D341Med (cell line): Measurements from ENCODE around the gene WDR35.
"Not testable (repeated sequence)": the region's sequence is repeated elsewhere in the genome, so short reads cannot be mapped to it uniquely, and the experiment has no call there.

Source experiments
- DNase-seq: peaks from one replicate; pipeline ENCODE4 v3.0.0; 2012; ENCODE audit warnings: low spot score

The WDR35 gene

GRCh38 chr2:19937004-19937403 lies 52.9 kb downstream of the WDR35 start:
- DNase-seq, result no peak

- DNase-seq, result no peak
These were observed 53.7 kb downstream of the WDR35 start for GRCh38 chr2:19936203-19936602.

GRCh38 chr2:19933351-19933981 lies 56.4 kb downstream of the WDR35 start:
- DNase-seq, result no peak

- no peak for DNase-seq
These were observed 57.0 kb downstream of the WDR35 start for GRCh38 chr2:19932928-19933327.

GRCh38 chr2:19929226-19929625 lies 60.7 kb downstream of the WDR35 start:
- DNase-seq, result no peak

GRCh38 chr2:19927816-19928215 lies 62.1 kb downstream of the WDR35 start:
- not testable (repeated sequence) for DNase-seq

GRCh38 chr2:19924526-19924925 lies 65.4 kb downstream of the WDR35 start:
- DNase-seq, result not testable (repeated sequence)

- not testable (repeated sequence) for DNase-seq
These were observed 67.7 kb downstream of the WDR35 start for GRCh38 chr2:19922188-19922587.

- DNase-seq, result no peak
These were observed 73.4 kb downstream of the WDR35 start for GRCh38 chr2:19916385-19916950.

GRCh38 chr2:19914266-19914975 lies 75.5 kb downstream of the WDR35 start:
- no peak for DNase-seq

GRCh38 chr2:19911808-19912509 lies 77.9 kb downstream of the WDR35 start:
- no peak for DNase-seq

GRCh38 chr2:19902216-19902740 lies 87.6 kb downstream of the WDR35 start:
- no peak for DNase-seq

- peak; percentile 94 for DNase-seq
These were observed 88.3 kb downstream of the WDR35 start, which contains the start of gene TTC32 for GRCh38 chr2:19901442-19902215. Gene TTC32 (minus strand): TSS chr2:19901983. CDS start chr2:19901854, 129 bp downstream.

- DNase-seq, result no peak
These were observed 88.9 kb downstream of the WDR35 start for GRCh38 chr2:19900931-19901441.

GRCh38 chr2:19899985-19900930 lies 89.6 kb downstream of the WDR35 start:
- DNase-seq, result no peak

GRCh38 chr2:19898592-19899329 lies 91.1 kb downstream of the WDR35 start:
- no peak for DNase-seq

GRCh38 chr2:19897623-19898245 lies 92.2 kb downstream of the WDR35 start:
- no peak for DNase-seq

- no peak for DNase-seq
These were observed 94.4 kb downstream of the WDR35 start for GRCh38 chr2:19895535-19895934.
